ENCODE results near the gene FLT3LG. TPM values are rescaled to one million over a fixed set of nuclear protein-coding genes. Genes with fewer than 3 reads are reported as not detected.
A peak's percentile ranks its signal among the peaks of the same experiment; 100 is the strongest.

Gene FLT3LG
- total and polyA plus RNA-seq, 2 donors from 2014 or later: 7.4 to 12.5 TPM

GRCh38 chr19:49441210-49441959 lies 32.6 kb upstream of the FLT3LG start, which contains the start of gene SLC17A7:
TSS of gene SLC17A7 (minus strand) at chr19:49441527. CDS start at chr19:49441379, 148 bp downstream.
- no peaks in the 10 kb centered on the region for H3K36me3 ChIP-seq (ENCODE audit: control insufficient read depth in 2 of 3, insufficient read depth in 3 of 3, low read length in 3 of 3)
- no peaks in the 10 kb centered on the region for H3K9me3 ChIP-seq (ENCODE audit: control insufficient read depth in 2 of 3, insufficient read depth in 1 of 3, low read length in 3 of 3)
- no peak within 1 kb of the TSS for H3K4me3 ChIP-seq (ENCODE audit: low read length in 3 of 3)
- FAIRE-seq (no peak), DNase-seq (peak in 2 of 5 donors; percentile 42 to 84)
- H3K4me1 ChIP-seq (ENCODE audit: control insufficient read depth in 2 of 3, insufficient read depth in 2 of 3, low read depth in 1 of 3, low read length in 3 of 3): peaks cover 0 to 2% (median 0%) of the 10 kb centered on the region in 3 donors
- H3K9ac ChIP-seq (ENCODE audit: low read length in 3 of 3): no peak within 1 kb of the TSS
- intact Hi-C loops (cut with DNase I): loop anchor here (10.0 kb wide), 1 partner anchor 47 kb away; no protein-coding TSS in a partner anchor
- TF ChIP-seq CTCF (IDR thresholded peaks at IDR 0.05; ENCODE audit: borderline replicate concordance, extremely low read depth, insufficient read depth): no peak
- H3K27ac ChIP-seq (ENCODE audit: low read depth in 2 of 2, low read length in 2 of 2): no peak within 1 kb of the TSS
- peaks cover 45% of the 10 kb centered on the region for H3K27me3 ChIP-seq (ENCODE audit: control insufficient read depth, insufficient read depth, low read length)

- FAIRE-seq (no peak), DNase-seq (no peak)
- Histone ChIP-seq H3K4me1 (ENCODE audit: control insufficient read depth in 2 of 3, insufficient read depth in 2 of 3, low read depth in 1 of 3, low read length in 3 of 3) (peaks cover 0 to 2% (median 0%) of the 10 kb centered on the region in 3 donors), H3K27me3 (ENCODE audit: control insufficient read depth, insufficient read depth, low read length) (peaks cover 40% of the 10 kb centered on the region), H3K9ac (ENCODE audit: low read length in 3 of 3) (no peak overlapping the region), H3K36me3 (ENCODE audit: control insufficient read depth in 2 of 3, insufficient read depth in 3 of 3, low read length in 3 of 3) (peaks cover 0 to 4% (median 0%) of the 10 kb centered on the region in 3 donors), H3K27ac (ENCODE audit: low read depth in 2 of 2, low read length in 2 of 2) (no peak overlapping the region), H3K4me3 (ENCODE audit: low read length in 3 of 3) (no peak overlapping the region), H3K9me3 (ENCODE audit: control insufficient read depth in 2 of 3, insufficient read depth in 1 of 3, low read length in 3 of 3) (no peaks in the 10 kb centered on the region)
- intact Hi-C loops (cut with DNase I): loop anchor here (10.0 kb wide), 1 partner anchor 47 kb away; no protein-coding TSS in a partner anchor
- no peak for TF ChIP-seq CTCF (IDR thresholded peaks at IDR 0.05; ENCODE audit: borderline replicate concordance, extremely low read depth, insufficient read depth)
These were observed 32.1 kb upstream of the FLT3LG start for GRCh38 chr19:49441960-49442350.

- DNase-seq (no peak), FAIRE-seq (no peak)
- Histone ChIP-seq H3K27ac (ENCODE audit: low read depth in 2 of 2, low read length in 2 of 2) (no peak overlapping the region), H3K9ac (ENCODE audit: low read length in 3 of 3) (no peak overlapping the region), H3K36me3 (ENCODE audit: control insufficient read depth in 2 of 3, insufficient read depth in 3 of 3, low read length in 3 of 3) (peaks cover 0 to 4% (median 0%) of the 10 kb centered on the region in 3 donors), H3K27me3 (ENCODE audit: control insufficient read depth, insufficient read depth, low read length) (peaks cover 38% of the 10 kb centered on the region), H3K4me1 (ENCODE audit: control insufficient read depth in 2 of 3, insufficient read depth in 2 of 3, low read depth in 1 of 3, low read length in 3 of 3) (peaks cover 0 to 2% (median 0%) of the 10 kb centered on the region in 3 donors), H3K9me3 (ENCODE audit: control insufficient read depth in 2 of 3, insufficient read depth in 1 of 3, low read length in 3 of 3) (no peaks in the 10 kb centered on the region), H3K4me3 (ENCODE audit: low read length in 3 of 3) (no peak overlapping the region)
- intact Hi-C loops (cut with DNase I): loop anchor here (10.0 kb wide), 1 partner anchor 48 kb away; no protein-coding TSS in a partner anchor
- no peak for TF ChIP-seq CTCF (IDR thresholded peaks at IDR 0.05; ENCODE audit: borderline replicate concordance, extremely low read depth, insufficient read depth)
These were observed 31.7 kb upstream of the FLT3LG start for GRCh38 chr19:49442354-49442753.

All from kidney (tissue), 14 donors.